CD8-positive, alpha-beta memory T cell (primary cell): ENCODE measurements around the gene MYPN. TPM values are rescaled to one million over a fixed set of nuclear protein-coding genes. Genes with fewer than 3 reads are reported as not detected.
A peak's percentile ranks its signal among the peaks of the same experiment; 100 is the strongest.

ENCODE experiments used
- CTCF ChIA-PET: fragments of 350-600 bp; sonication (Branson Sonifier 250); formaldehyde crosslinking; loops from one replicate; lab custom pipeline; 2021; ENCODE audit warnings: antibody characterized with exemption; lab: Charles Lee
- POLR2A ChIA-PET: fragments of 350-600 bp; sonication (Branson Sonifier 250); formaldehyde crosslinking; loops from one replicate; lab custom pipeline; 2021; ENCODE audit warnings: antibody characterized with exemption; lab: Charles Lee
- DNase-seq, 5 donors: peaks; one replicate each; pipeline versions ENCODE4 v3.0.0 to v3.0.0-alpha.2; 2020 to 2022; ENCODE audit warnings: mixed read lengths in 1 of 5
- H3K27ac ChIP-seq: one replicate; pipeline ENCODE4 v1.7.0; 2013; ENCODE audit warnings: low read depth, mild to moderate bottlenecking, low read length, moderate library complexity
- H3K27me3 ChIP-seq: 2 replicates; pipeline ENCODE4 v1.7.0; 2013; ENCODE audit warnings: low read length, mild to moderate bottlenecking; ENCODE audit not compliant: insufficient read depth, poor library complexity, severe bottlenecking
- H3K36me3 ChIP-seq: 2 replicates; pipeline ENCODE4 v1.7.0; 2013; ENCODE audit warnings: mild to moderate bottlenecking, low read length, moderate library complexity; ENCODE audit not compliant: insufficient read depth
- H3K4me1 ChIP-seq: 2 replicates; pipeline ENCODE4 v1.7.0; 2013; ENCODE audit warnings: mild to moderate bottlenecking, low read length, moderate library complexity; ENCODE audit not compliant: insufficient read depth
- H3K4me3 ChIP-seq: 2 replicates; pipeline ENCODE4 v1.7.0; 2013; ENCODE audit warnings: mild to moderate bottlenecking, low read length
- H3K9me3 ChIP-seq: 2 replicates; pipeline ENCODE4 v1.7.0; 2013; ENCODE audit warnings: mild to moderate bottlenecking, low read length
- H3K27ac Mint-ChIP-seq, 8 donors: one replicate each; pipeline ENCODE4 v1.8.0; 2020 to 2021; ENCODE audit warnings: mixed read lengths in 8 of 8, mild to moderate bottlenecking in 6 of 8, inconsistent platforms in 3 of 8, moderate library complexity in 3 of 8
- H3K27me3 Mint-ChIP-seq, 2 donors: one replicate each; pipeline ENCODE4 v1.8.0; 2020 to 2021; ENCODE audit warnings: mixed read lengths in 2 of 2, mild to moderate bottlenecking in 1 of 2, moderate library complexity in 1 of 2
- H3K36me3 Mint-ChIP-seq, 3 donors: one replicate each; pipeline ENCODE4 v1.8.0; 2020 to 2021; ENCODE audit warnings: mixed read lengths in 3 of 3, inconsistent platforms in 1 of 3, mild to moderate bottlenecking in 1 of 3
- H3K4me1 Mint-ChIP-seq, 3 donors: one replicate each; pipeline ENCODE4 v1.8.0; 2020 to 2021; ENCODE audit warnings: mixed read lengths in 3 of 3, inconsistent platforms in 1 of 3, mild to moderate bottlenecking in 1 of 3
- H3K4me3 Mint-ChIP-seq, 7 donors: one replicate each; pipeline ENCODE4 v1.8.0; 2020 to 2021; ENCODE audit warnings: mixed read lengths in 7 of 7, mild to moderate bottlenecking in 6 of 7, moderate library complexity in 4 of 7, inconsistent platforms in 2 of 7
- H3K9me3 Mint-ChIP-seq, 5 donors: one replicate each; pipeline ENCODE4 v1.8.0; 2020 to 2022; ENCODE audit warnings: mixed read lengths in 5 of 5, mild to moderate bottlenecking in 3 of 5, moderate library complexity in 2 of 5, inconsistent platforms in 1 of 5
- polyA plus RNA-seq: library from polyadenylated mRNA; unstranded; fragments of 300-500 nt; fragmentation: Illumina TruSeq; gene quantifications from one replicate; pipeline ENCODE4 v1.2.3, GENCODE V29; 2021
- total RNA-seq, 2 experiments: library from RNA; stranded (reverse); gene quantifications; one replicate each; pipeline ENCODE4 v1.2.3, GENCODE V29; 2021

Gene MYPN
- not detected for total RNA-seq
- polyA plus RNA-seq, result not detected

GRCh38 chr10:68109331-68109730, at the start of gene MYPN:
Gene MYPN (plus strand): TSS chr10:68109488. CDS start chr10:68121439, 11,951 bp downstream.
- H3K36me3 ChIP-seq, result no peaks in the 10 kb centered on the region
- H3K4me1 Mint-ChIP-seq, result no peaks in the 10 kb centered on the region
- H3K4me1 ChIP-seq, result no peaks in the 10 kb centered on the region
- no peaks in the 10 kb centered on the region for H3K27me3 ChIP-seq
- no peaks in the 10 kb centered on the region for H3K9me3 Mint-ChIP-seq
- no peak within 1 kb of the TSS for H3K27ac Mint-ChIP-seq
- H3K4me3 ChIP-seq, result no peak within 1 kb of the TSS
- H3K36me3 Mint-ChIP-seq, result no peaks in the 10 kb centered on the region
- CTCF ChIA-PET, result no interaction called here
- H3K4me3 Mint-ChIP-seq, result no peak within 1 kb of the TSS
- H3K27ac ChIP-seq, result no peak within 1 kb of the TSS
- H3K27me3 Mint-ChIP-seq, result peaks cover 5 to 14% of the 10 kb centered on the region in 2 donors
- DNase-seq, result no peak
- H3K9me3 ChIP-seq, result no peaks in the 10 kb centered on the region
- POLR2A ChIA-PET, result no interaction called here

- Histone ChIP-seq H3K27me3 (no peaks in the 10 kb centered on the region), H3K27ac (no peak overlapping the region), H3K36me3 (peaks cover 7% of the 10 kb centered on the region), H3K4me1 (peaks cover 14% of the 10 kb centered on the region), H3K9me3 (no peaks in the 10 kb centered on the region), H3K4me3 (no peak overlapping the region)
- DNase-seq, result no peak
- H3K4me3 Mint-ChIP-seq, result no peak overlapping the region
- H3K27ac Mint-ChIP-seq, result peak overlapping the region in 2 of 8 donors; percentile 4 to 50
- POLR2A ChIA-PET, result no interaction called here
- H3K9me3 Mint-ChIP-seq, result no peaks in the 10 kb centered on the region
- peaks cover 34 to 62% (median 56%) of the 10 kb centered on the region in 3 donors for H3K4me1 Mint-ChIP-seq
- CTCF ChIA-PET, result no interaction called here
- H3K27me3 Mint-ChIP-seq, result no peaks in the 10 kb centered on the region
- peaks cover 0 to 47% (median 9%) of the 10 kb centered on the region in 3 donors for H3K36me3 Mint-ChIP-seq
Observed at GRCh38 chr10:68067029-68067428, 42.3 kb upstream of the MYPN start.

- H3K4me1 ChIP-seq, result peaks cover 14% of the 10 kb centered on the region
- H3K4me3 ChIP-seq, result no peak overlapping the region
- no peaks in the 10 kb centered on the region for H3K27me3 ChIP-seq
- ChIA-PET POLR2A (interaction anchor here (0.6 kb wide), 1 partner anchor 215 kb away, joined by 3 read pairs; no protein-coding TSS in a partner anchor), CTCF (no interaction called here)
- no peak for DNase-seq
- peaks cover 7% of the 10 kb centered on the region for H3K36me3 ChIP-seq
- H3K4me1 Mint-ChIP-seq, result peaks cover 35 to 64% (median 58%) of the 10 kb centered on the region in 3 donors
- H3K4me3 Mint-ChIP-seq, result no peak overlapping the region
- no peaks in the 10 kb centered on the region for H3K9me3 ChIP-seq
- no peaks in the 10 kb centered on the region for H3K9me3 Mint-ChIP-seq
- peaks cover 0 to 45% (median 11%) of the 10 kb centered on the region in 3 donors for H3K36me3 Mint-ChIP-seq
- peak overlapping the region in 2 of 8 donors; percentile 41 to 50 for H3K27ac Mint-ChIP-seq
- H3K27ac ChIP-seq, result no peak overlapping the region
- no peaks in the 10 kb centered on the region for H3K27me3 Mint-ChIP-seq
Observed at GRCh38 chr10:68067508-68067907, 41.8 kb upstream of the MYPN start.

GRCh38 chr10:68073631-68074030, 35.7 kb upstream of the MYPN start:
- CTCF ChIA-PET, result no interaction called here

GRCh38 chr10:68074031-68074774, 35.1 kb upstream of the MYPN start:
- H3K27me3 Mint-ChIP-seq, result peaks cover 0 to 4% of the 10 kb centered on the region in 2 donors
- DNase-seq, result peak in 2 of 5 donors; percentile 7 to 8
- peaks cover 41 to 51% (median 49%) of the 10 kb centered on the region in 3 donors for H3K4me1 Mint-ChIP-seq
- H3K9me3 ChIP-seq, result no peaks in the 10 kb centered on the region
- peaks cover 0 to 28% (median 11%) of the 10 kb centered on the region in 3 donors for H3K36me3 Mint-ChIP-seq
- CTCF ChIA-PET, result interaction anchor here (0.5 kb wide), 1 partner anchor 189 kb away, joined by 4 read pairs; no protein-coding TSS in a partner anchor
- peak overlapping the region; percentile 63 for H3K4me3 ChIP-seq
- peak overlapping the region; percentile 91 to 97 (median 94) for H3K27ac Mint-ChIP-seq
- H3K27ac ChIP-seq, result peak overlapping the region; percentile 97
- H3K9me3 Mint-ChIP-seq, result no peaks in the 10 kb centered on the region
- peaks cover 31% of the 10 kb centered on the region for H3K4me1 ChIP-seq
- POLR2A ChIA-PET, result interaction anchor here (0.7 kb wide), 2 partner anchors 23 to 257 kb away, joined by 3 read pairs; partner anchors contain the start of gene HNRNPH3
- peaks cover 7% of the 10 kb centered on the region for H3K36me3 ChIP-seq
- peak overlapping the region; percentile 93 to 98 (median 96) for H3K4me3 Mint-ChIP-seq
- no peaks in the 10 kb centered on the region for H3K27me3 ChIP-seq

More at GRCh38 chr10:68073631-68074030, 35.7 kb upstream of the MYPN start:
- peak overlapping the region; percentile 93 to 98 (median 96) for H3K4me3 Mint-ChIP-seq
- peak overlapping the region; percentile 91 to 97 (median 94) for H3K27ac Mint-ChIP-seq
- H3K9me3 Mint-ChIP-seq, result no peaks in the 10 kb centered on the region
- Histone ChIP-seq H3K27ac (peak overlapping the region; percentile 97), H3K27me3 (no peaks in the 10 kb centered on the region), H3K4me1 (peaks cover 31% of the 10 kb centered on the region), H3K36me3 (peaks cover 7% of the 10 kb centered on the region), H3K9me3 (no peaks in the 10 kb centered on the region), H3K4me3 (peak overlapping the region; percentile 63)
- POLR2A ChIA-PET, result interaction anchor here (0.6 to 0.7 kb wide), 2 partner anchors 23 to 190 kb away, joined by 3 to 4 read pairs; no protein-coding TSS in a partner anchor
- H3K27me3 Mint-ChIP-seq, result peaks cover 0 to 3% of the 10 kb centered on the region in 2 donors
- no peak for DNase-seq
- peaks cover 43 to 57% (median 54%) of the 10 kb centered on the region in 3 donors for H3K4me1 Mint-ChIP-seq
- H3K36me3 Mint-ChIP-seq, result peaks cover 0 to 32% (median 12%) of the 10 kb centered on the region in 3 donors

- H3K36me3 ChIP-seq, result peaks cover 7% of the 10 kb centered on the region
- peak within 1 kb of the TSS; percentile 97 for H3K27ac ChIP-seq
- ChIA-PET POLR2A (interaction anchor here (0.7 kb wide), 1 partner anchor 256 kb away, joined by 3 read pairs; the partner anchor contains the start of gene HNRNPH3), CTCF (no interaction called here)
- peaks cover 31% of the 10 kb centered on the region for H3K4me1 ChIP-seq
- Mint-ChIP-seq H3K4me3 (peak within 1 kb of the TSS; percentile 93 to 98 (median 96)), H3K27me3 (peaks cover 0 to 4% of the 10 kb centered on the region in 2 donors), H3K27ac (peak within 1 kb of the TSS; percentile 91 to 97 (median 94)), H3K36me3 (peaks cover 0 to 22% (median 9%) of the 10 kb centered on the region in 3 donors), H3K4me1 (peaks cover 40 to 45% (median 44%) of the 10 kb centered on the region in 3 donors), H3K9me3 (no peaks in the 10 kb centered on the region)
- H3K4me3 ChIP-seq, result peak within 1 kb of the TSS; percentile 73
- DNase-seq, result peak; percentile 86 to 92 (median 87)
- no peaks in the 10 kb centered on the region for H3K27me3 ChIP-seq
- H3K9me3 ChIP-seq, result no peaks in the 10 kb centered on the region
Observed at GRCh38 chr10:68074775-68075549, 34.3 kb upstream of the MYPN start, which contains the start of gene HERC4. Gene HERC4 (minus strand): TSS chr10:68075283. CDS start chr10:68073108, 2,175 bp downstream.

GRCh38 chr10:68075550-68076004, 33.7 kb upstream of the MYPN start:
- Mint-ChIP-seq H3K9me3 (no peaks in the 10 kb centered on the region), H3K27ac (peak overlapping the region; percentile 78 to 96 (median 88)), H3K36me3 (peaks cover 0 to 21% (median 9%) of the 10 kb centered on the region in 3 donors), H3K4me3 (peak overlapping the region; percentile 93 to 98 (median 96)), H3K4me1 (peaks cover 39 to 44% (median 43%) of the 10 kb centered on the region in 3 donors), H3K27me3 (peaks cover 0 to 4% of the 10 kb centered on the region in 2 donors)
- Histone ChIP-seq H3K4me3 (peak overlapping the region; percentile 73), H3K9me3 (no peaks in the 10 kb centered on the region), H3K4me1 (peaks cover 31% of the 10 kb centered on the region), H3K36me3 (peaks cover 7% of the 10 kb centered on the region), H3K27ac (peak overlapping the region; percentile 43), H3K27me3 (no peaks in the 10 kb centered on the region)
- DNase-seq, result no peak
- CTCF ChIA-PET, result no interaction called here
- POLR2A ChIA-PET, result no interaction called here
